Glutamatergic neuron (in vitro differentiated cells): ENCODE results near the gene SSX5. TPM values are rescaled to one million over a fixed set of nuclear protein-coding genes. Genes with fewer than 3 reads are reported as not detected.
"Not testable (repeated sequence)": the region's sequence is repeated elsewhere in the genome, so short reads cannot be mapped to it uniquely, and the experiment has no call there.

Experiments
- DNase-seq: peaks from one replicate; pipeline ENCODE4 v3.0.0; 2022
- H3K27ac Mint-ChIP-seq: one replicate; pipeline ENCODE4 v1.8.0; 2020; ENCODE audit warnings: mild to moderate bottlenecking, mixed read lengths, inconsistent platforms; ENCODE audit not compliant: unreplicated experiment
- H3K27me3 Mint-ChIP-seq: one replicate; pipeline ENCODE4 v1.8.0; 2020; ENCODE audit warnings: mild to moderate bottlenecking, moderate library complexity, mixed read lengths, inconsistent platforms; ENCODE audit not compliant: unreplicated experiment
- H3K36me3 Mint-ChIP-seq: one replicate; pipeline ENCODE4 v1.8.0; 2020; ENCODE audit warnings: mild to moderate bottlenecking, mixed read lengths, inconsistent platforms; ENCODE audit not compliant: unreplicated experiment
- H3K4me1 Mint-ChIP-seq: one replicate; pipeline ENCODE4 v1.8.0; 2020; ENCODE audit warnings: mild to moderate bottlenecking, low read depth, mixed read lengths, inconsistent platforms; ENCODE audit not compliant: unreplicated experiment
- H3K4me3 Mint-ChIP-seq: one replicate; pipeline ENCODE4 v1.8.0; 2020; ENCODE audit warnings: mild to moderate bottlenecking, mixed read lengths, inconsistent platforms; ENCODE audit not compliant: unreplicated experiment
- H3K9me3 Mint-ChIP-seq: one replicate; pipeline ENCODE4 v1.8.0; 2020; ENCODE audit warnings: mild to moderate bottlenecking, moderate library complexity, mixed read lengths, inconsistent platforms; ENCODE audit not compliant: unreplicated experiment
- CTCF ChIP-seq: fragments of 200-600 bp; sonication (generic); IDR thresholded peaks from one replicate; pipeline ENCODE4 v1.5.0; 2021; ENCODE audit not compliant: partially characterized antibody, unreplicated experiment
- total RNA-seq: library from RNA; stranded (reverse); fragmentation: NEBNext Ultra II Directional; extraction: Animal tissue kit (Norgen Biotek cat#: 25700); gene quantifications from one replicate; pipeline ENCODE4 v1.2.1, GENCODE V29; 2021; ENCODE audit not compliant: unreplicated experiment

The SSX5 gene
- total RNA-seq, 1 donor from 2014 or later, result not detected

DNA sequence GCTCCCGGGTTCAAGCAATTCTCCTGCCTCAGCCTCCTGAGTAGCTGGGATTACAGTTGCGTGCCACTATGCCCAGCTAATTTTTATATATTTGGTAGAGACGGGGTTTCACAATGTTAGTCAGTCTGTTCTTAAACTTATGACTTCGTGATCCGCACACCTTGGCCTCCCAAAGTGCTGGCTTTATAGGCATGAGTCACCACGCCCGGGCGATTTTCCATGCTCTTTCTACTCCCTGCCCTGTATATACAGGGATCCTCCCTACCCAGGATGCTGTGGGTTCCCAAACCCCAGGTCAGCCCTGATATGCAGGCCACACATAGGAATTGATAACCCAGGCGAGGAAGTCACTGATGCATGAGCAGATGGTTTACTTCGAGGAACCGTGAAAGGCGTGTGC, 31.4 kb downstream of the SSX5 start:
- Mint-ChIP-seq H3K36me3 (no peaks in the 10 kb centered on the region), H3K27ac (no peak overlapping the region), H3K4me1 (no peaks in the 10 kb centered on the region), H3K9me3 (no peaks in the 10 kb centered on the region), H3K4me3 (no peak overlapping the region), H3K27me3 (no peaks in the 10 kb centered on the region)
- DNase-seq, result no peak
- TF ChIP-seq CTCF, result no peak

DNA sequence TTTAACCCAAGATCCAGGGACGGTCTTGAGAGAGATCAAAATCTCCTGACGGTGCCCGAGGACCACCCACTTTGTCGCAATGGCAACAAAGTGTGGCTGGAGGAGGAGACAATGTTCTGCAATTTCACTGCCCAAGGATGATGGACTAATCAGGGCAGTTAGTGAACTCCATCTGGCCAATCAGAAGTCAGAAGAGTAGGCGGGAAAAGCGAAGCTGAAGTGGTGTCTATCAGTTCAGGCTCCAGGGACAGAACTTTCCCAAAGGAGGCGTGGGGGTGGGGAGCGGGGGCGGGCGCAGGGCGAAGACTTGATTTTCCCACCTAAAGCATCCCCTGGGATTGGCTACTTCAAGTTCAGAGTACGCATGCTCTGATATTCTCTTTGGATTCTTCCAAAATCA, 40.6 kb downstream of the SSX5 start:
- Mint-ChIP-seq H3K4me3 (no peak overlapping the region), H3K27me3 (no peaks in the 10 kb centered on the region), H3K27ac (no peak overlapping the region), H3K9me3 (no peaks in the 10 kb centered on the region), H3K4me1 (no peaks in the 10 kb centered on the region), H3K36me3 (no peaks in the 10 kb centered on the region)
- no peak for TF ChIP-seq CTCF
- DNase-seq, result no peak

DNA sequence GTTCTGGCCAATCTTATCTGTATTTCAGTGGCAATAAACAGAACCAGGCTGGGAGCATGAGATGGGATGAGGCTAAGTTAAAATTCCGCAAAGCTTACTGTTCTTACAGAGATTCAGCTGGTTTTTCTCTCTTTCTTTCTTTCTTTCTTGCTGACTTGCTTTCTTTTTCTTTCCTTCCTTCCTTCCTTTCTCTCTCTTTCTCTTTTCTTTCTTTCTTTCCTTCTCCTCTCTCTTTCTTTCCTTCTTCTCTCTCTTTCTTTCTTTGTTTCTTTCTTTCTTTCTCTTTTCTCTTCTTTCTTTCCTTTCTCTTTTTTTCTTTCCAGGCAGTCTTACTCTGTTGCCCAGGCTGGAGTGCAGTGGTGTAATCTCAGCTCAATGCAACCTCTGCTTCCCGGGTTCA, 41.8 kb downstream of the SSX5 start:
- H3K9me3 Mint-ChIP-seq, result no peaks in the 10 kb centered on the region
- no peak for TF ChIP-seq CTCF
- no peaks in the 10 kb centered on the region for H3K4me1 Mint-ChIP-seq
- H3K36me3 Mint-ChIP-seq, result no peaks in the 10 kb centered on the region
- H3K27ac Mint-ChIP-seq, result no peak overlapping the region
- no peak overlapping the region for H3K4me3 Mint-ChIP-seq
- DNase-seq, result no peak
- H3K27me3 Mint-ChIP-seq, result no peaks in the 10 kb centered on the region

DNA sequence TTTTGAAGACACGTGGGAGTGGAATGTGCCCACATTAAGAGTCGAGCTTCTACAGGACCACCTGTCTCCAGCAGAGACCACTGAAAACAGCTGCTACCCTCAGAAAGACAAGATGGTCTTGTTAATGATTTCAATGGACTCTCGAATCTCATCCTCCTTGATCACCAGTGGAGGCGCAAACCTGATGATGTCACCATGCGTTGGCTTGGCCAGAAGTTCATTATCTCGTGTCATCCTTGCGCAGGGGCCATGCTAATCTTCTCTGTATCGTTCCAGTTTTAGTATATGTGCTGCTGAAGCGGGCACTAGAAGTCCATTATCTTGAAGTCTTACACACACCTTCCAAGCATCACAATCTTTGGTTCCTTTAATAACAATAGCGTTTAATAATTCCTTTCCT, 42.8 kb downstream of the SSX5 start:
- DNase-seq, result no peak
- H3K27ac Mint-ChIP-seq, result no peak overlapping the region
- H3K27me3 Mint-ChIP-seq, result no peaks in the 10 kb centered on the region
- no peak for TF ChIP-seq CTCF
- no peaks in the 10 kb centered on the region for H3K36me3 Mint-ChIP-seq
- no peak overlapping the region for H3K4me3 Mint-ChIP-seq
- no peaks in the 10 kb centered on the region for H3K4me1 Mint-ChIP-seq
- no peaks in the 10 kb centered on the region for H3K9me3 Mint-ChIP-seq

- not testable (repeated sequence) for H3K27ac Mint-ChIP-seq, H3K27me3 Mint-ChIP-seq, H3K36me3 Mint-ChIP-seq, H3K4me1 Mint-ChIP-seq, DNase-seq, H3K4me3 Mint-ChIP-seq, H3K9me3 Mint-ChIP-seq
Observed at GRCh38 chrX:48142697-48143096, 53.9 kb downstream of the SSX5 start.

GRCh38 chrX:48141810-48142508, 54.6 kb downstream of the SSX5 start:
- H3K27ac Mint-ChIP-seq, H3K9me3 Mint-ChIP-seq, DNase-seq, H3K4me3 Mint-ChIP-seq, H3K27me3 Mint-ChIP-seq, H3K36me3 Mint-ChIP-seq, H3K4me1 Mint-ChIP-seq: not testable (repeated sequence)

DNA sequence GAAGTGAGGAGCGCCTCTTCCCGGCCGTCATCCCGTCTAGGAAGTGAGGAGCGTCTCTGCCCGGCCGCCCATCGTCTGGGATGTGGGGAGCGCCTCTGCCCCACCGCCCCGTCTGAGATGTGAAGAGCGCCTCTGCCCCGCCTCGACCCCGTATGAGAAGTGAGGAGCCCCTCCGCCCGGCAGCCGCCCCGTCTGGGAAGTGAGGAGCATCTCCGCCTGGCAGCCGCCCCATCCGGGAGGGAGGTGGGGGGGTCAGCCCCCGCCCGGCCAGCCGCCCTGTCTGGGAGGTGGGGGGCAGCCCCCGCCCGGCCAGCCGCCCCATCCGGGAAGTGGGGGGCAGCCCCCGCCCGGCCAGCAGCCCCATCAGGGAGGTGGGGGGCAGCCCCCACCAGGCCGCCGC, 57.5 kb downstream of the SSX5 start:
- H3K4me3 Mint-ChIP-seq, H3K27ac Mint-ChIP-seq: not testable (repeated sequence)

More for the DNA sequence above, 57.5 kb downstream of the SSX5 start:
- H3K36me3 Mint-ChIP-seq, H3K27me3 Mint-ChIP-seq, DNase-seq, H3K4me1 Mint-ChIP-seq, H3K9me3 Mint-ChIP-seq: not testable (repeated sequence)
